Skeletal muscle cell (primary cell): ENCODE results near the gene TMEM273.
"Not testable (repeated sequence)": the region's sequence is repeated elsewhere in the genome, so short reads cannot be mapped to it uniquely, and the experiment has no call there.

Source experiments
- DNase-seq: peaks from one replicate; pipeline ENCODE4 v3.0.0-alpha.2; 2010; ENCODE audit warnings: low read depth
- H3K4me3 ChIP-seq: 2 replicates; pipeline ENCODE4 v1.5.1; 2011; ENCODE audit warnings: low read depth, mild to moderate bottlenecking, control low read depth, low read length, moderate library complexity

TMEM273 gene

GRCh38 chr10:49207936-49208487, 19.8 kb upstream of the TMEM273 start:
- H3K4me3 ChIP-seq, result no peak overlapping the region

GRCh38 chr10:49207113-49207512, 18.9 kb upstream of the TMEM273 start:
- no peak for DNase-seq
- H3K4me3 ChIP-seq, result no peak overlapping the region

More at GRCh38 chr10:49207936-49208487, 19.8 kb upstream of the TMEM273 start:
- DNase-seq, result no peak

GRCh38 chr10:49205206-49205605, 17.0 kb upstream of the TMEM273 start:
- H3K4me3 ChIP-seq, result no peak overlapping the region
- no peak for DNase-seq

- DNase-seq, result no peak
- H3K4me3 ChIP-seq, result no peak overlapping the region
Observed at GRCh38 chr10:49204119-49204518, 15.9 kb upstream of the TMEM273 start.

GRCh38 chr10:49202266-49202665, 14.1 kb upstream of the TMEM273 start:
- no peak overlapping the region for H3K4me3 ChIP-seq
- DNase-seq, result no peak

- no peak overlapping the region for H3K4me3 ChIP-seq
- DNase-seq, result no peak
Observed at GRCh38 chr10:49200854-49201253, 12.7 kb upstream of the TMEM273 start.

GRCh38 chr10:49197171-49197570, 9.0 kb upstream of the TMEM273 start:
- no peak for DNase-seq
- no peak overlapping the region for H3K4me3 ChIP-seq

GRCh38 chr10:49195864-49196263, 7.7 kb upstream of the TMEM273 start:
- not testable (repeated sequence) for H3K4me3 ChIP-seq

GRCh38 chr10:49194212-49194920, 6.2 kb upstream of the TMEM273 start:
- no peak for DNase-seq
- no peak overlapping the region for H3K4me3 ChIP-seq

More at GRCh38 chr10:49195864-49196263, 7.7 kb upstream of the TMEM273 start:
- not testable (repeated sequence) for DNase-seq

- DNase-seq, result no peak
- no peak overlapping the region for H3K4me3 ChIP-seq
Observed at GRCh38 chr10:49191349-49191748, 3.2 kb upstream of the TMEM273 start.

- H3K4me3 ChIP-seq, result no peak overlapping the region
- DNase-seq, result no peak
Observed at GRCh38 chr10:49189422-49189821, 1.2 kb upstream of the TMEM273 start.

- no peak overlapping the region for H3K4me3 ChIP-seq
- no peak for DNase-seq
Observed at GRCh38 chr10:49187044-49187484, 1.1 kb downstream of the TMEM273 start.

GRCh38 chr10:49186613-49187012, 1.6 kb downstream of the TMEM273 start:
- H3K4me3 ChIP-seq, result no peak overlapping the region
- DNase-seq, result no peak

GRCh38 chr10:49185213-49185612, 3.0 kb downstream of the TMEM273 start:
- H3K4me3 ChIP-seq, result no peak overlapping the region

GRCh38 chr10:49184642-49185111, 3.5 kb downstream of the TMEM273 start:
- H3K4me3 ChIP-seq, result no peak overlapping the region
- no peak for DNase-seq

More at GRCh38 chr10:49185213-49185612, 3.0 kb downstream of the TMEM273 start:
- DNase-seq, result no peak

- DNase-seq, result no peak
- no peak overlapping the region for H3K4me3 ChIP-seq
Observed at GRCh38 chr10:49183596-49184542, 4.3 kb downstream of the TMEM273 start.

- no peak overlapping the region for H3K4me3 ChIP-seq
- DNase-seq, result no peak
Observed at GRCh38 chr10:49182776-49183175, 5.4 kb downstream of the TMEM273 start.

GRCh38 chr10:49180444-49180860, 7.7 kb downstream of the TMEM273 start:
- no peak for DNase-seq
- H3K4me3 ChIP-seq, result no peak overlapping the region

GRCh38 chr10:49179699-49180443, 8.3 kb downstream of the TMEM273 start:
- no peak overlapping the region for H3K4me3 ChIP-seq
- DNase-seq, result no peak
